Measurements from ENCODE around the gene ZBTB44.

Gene ZBTB44

DNA sequence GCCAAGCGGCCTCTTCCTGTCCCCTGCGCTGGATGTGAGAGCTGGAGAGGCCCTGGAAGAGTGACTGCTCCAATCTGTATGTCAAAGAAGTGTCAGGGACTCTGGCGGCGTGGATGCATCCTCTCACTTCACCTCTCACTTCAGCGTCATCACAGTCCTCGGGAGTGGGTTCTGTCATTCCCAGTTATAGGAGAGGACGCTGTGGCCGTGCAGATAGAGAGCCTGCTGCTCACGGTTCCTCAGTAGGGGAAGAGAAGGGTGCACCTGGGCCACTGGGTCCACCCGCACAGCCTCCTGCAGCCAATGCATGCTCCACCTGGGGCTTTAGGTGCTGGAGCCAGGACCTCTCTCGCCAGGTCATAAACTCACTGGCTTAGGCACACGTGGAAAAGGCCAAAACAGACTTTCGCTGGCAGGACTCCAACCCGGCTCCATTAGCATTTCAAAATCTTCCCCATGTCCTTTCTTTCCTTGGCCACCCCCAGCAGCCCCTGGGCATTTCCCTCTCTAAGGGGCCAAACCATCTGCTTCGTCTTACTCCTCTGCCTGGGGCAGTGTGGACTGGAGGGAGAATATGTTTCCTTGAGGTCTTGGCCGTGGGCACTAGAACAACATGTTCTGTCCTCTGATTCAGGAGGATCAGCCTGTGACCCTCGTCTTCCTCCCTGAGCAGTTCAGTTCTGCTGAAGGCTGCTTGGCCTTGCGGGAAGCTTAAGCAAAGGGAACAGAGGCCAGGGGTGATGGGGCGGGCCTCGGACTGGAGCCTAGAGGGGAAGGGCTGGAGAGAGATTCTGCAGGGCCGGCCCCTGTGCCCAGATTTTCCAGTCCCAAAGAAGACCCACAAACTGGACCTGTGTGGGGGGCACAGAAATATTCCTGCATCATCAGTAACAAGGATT lies 97.3 kb downstream of the ZBTB44 start:
- H3K4me3 ChIP-seq (ENCODE audit: low read depth, low read length): no peak overlapping the region
- no peak for DNase-seq (ENCODE audit: low read depth)
- in situ Hi-C loops (cut with HindIII; ENCODE audit: low sequenced_read_pairs): loop anchor here (25.0 kb wide), 2 partner anchors 170 to 670 kb away; no protein-coding TSS in a partner anchor
- TF ChIP-seq, protein P1, sequence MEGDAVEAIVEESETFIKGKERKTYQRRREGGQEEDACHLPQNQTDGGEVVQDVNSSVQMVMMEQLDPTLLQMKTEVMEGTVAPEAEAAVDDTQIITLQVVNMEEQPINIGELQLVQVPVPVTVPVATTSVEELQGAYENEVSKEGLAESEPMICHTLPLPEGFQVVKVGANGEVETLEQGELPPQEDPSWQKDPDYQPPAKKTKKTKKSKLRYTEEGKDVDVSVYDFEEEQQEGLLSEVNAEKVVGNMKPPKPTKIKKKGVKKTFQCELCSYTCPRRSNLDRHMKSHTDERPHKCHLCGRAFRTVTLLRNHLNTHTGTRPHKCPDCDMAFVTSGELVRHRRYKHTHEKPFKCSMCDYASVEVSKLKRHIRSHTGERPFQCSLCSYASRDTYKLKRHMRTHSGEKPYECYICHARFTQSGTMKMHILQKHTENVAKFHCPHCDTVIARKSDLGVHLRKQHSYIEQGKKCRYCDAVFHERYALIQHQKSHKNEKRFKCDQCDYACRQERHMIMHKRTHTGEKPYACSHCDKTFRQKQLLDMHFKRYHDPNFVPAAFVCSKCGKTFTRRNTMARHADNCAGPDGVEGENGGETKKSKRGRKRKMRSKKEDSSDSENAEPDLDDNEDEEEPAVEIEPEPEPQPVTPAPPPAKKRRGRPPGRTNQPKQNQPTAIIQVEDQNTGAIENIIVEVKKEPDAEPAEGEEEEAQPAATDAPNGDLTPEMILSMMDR (IDR thresholded peaks at IDR 0.05; ENCODE audit: low read depth, low read length, missing control alignments): no peak

DNA sequence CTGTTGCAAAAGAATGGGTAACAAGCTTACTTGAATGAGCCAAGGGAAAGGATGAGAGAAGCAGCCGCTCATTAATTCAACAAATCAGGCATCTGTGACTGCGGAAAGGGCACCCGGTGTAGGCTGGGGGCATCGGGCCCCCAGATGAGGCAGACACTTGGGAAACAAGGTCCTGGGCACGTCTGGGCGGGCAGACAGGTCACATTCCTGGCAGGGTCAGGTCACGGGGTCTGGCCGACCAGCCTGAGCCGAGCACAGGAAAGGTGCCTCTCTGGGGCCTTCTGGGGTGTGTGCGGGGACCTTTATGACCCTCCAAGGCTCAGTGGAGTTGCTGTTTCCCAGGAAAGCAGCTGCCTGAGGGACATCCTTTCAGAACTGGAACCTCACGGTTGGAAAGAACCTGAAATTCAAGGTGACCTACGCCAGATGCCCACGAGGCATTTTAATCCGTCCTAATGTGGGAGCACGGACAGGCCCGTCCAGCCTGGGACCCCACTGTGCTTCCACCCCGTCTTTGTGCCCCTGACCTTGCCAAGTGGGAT lies 98.1 kb downstream of the ZBTB44 start:
- in situ Hi-C loops (cut with HindIII; ENCODE audit: low sequenced_read_pairs): loop anchor here (25.0 kb wide), 2 partner anchors 171 to 671 kb away; no protein-coding TSS in a partner anchor
- no peak overlapping the region for H3K4me3 ChIP-seq (ENCODE audit: low read depth, low read length)
- TF ChIP-seq, protein P1 (IDR thresholded peaks at IDR 0.05; ENCODE audit: low read depth, low read length, missing control alignments): no peak
- no peak for DNase-seq (ENCODE audit: low read depth)

DNA sequence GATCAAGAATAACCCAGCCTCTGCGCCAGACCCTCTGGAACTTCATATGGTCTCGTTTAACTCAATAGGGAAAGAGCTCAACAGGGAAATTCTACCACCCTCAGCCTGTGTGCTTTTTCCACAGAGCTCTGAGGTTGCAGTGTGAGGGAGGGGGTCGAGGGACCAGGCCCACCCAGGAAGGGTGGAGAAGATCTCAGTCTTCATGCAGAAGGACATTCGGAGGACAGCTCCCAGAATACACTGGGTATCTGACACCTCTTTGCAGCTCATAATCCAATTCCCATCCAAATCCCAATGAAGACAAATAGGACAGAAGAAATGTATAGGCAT lies 98.5 kb downstream of the ZBTB44 start:
- H3K4me3 ChIP-seq (ENCODE audit: low read depth, low read length): no peak overlapping the region
- TF ChIP-seq, protein P1 (IDR thresholded peaks at IDR 0.05; ENCODE audit: low read depth, low read length, missing control alignments): no peak
- DNase-seq (ENCODE audit: low read depth): no peak
- in situ Hi-C loops (cut with HindIII; ENCODE audit: low sequenced_read_pairs): loop anchor here (25.0 kb wide), 2 partner anchors 171 to 671 kb away; no protein-coding TSS in a partner anchor

DNA sequence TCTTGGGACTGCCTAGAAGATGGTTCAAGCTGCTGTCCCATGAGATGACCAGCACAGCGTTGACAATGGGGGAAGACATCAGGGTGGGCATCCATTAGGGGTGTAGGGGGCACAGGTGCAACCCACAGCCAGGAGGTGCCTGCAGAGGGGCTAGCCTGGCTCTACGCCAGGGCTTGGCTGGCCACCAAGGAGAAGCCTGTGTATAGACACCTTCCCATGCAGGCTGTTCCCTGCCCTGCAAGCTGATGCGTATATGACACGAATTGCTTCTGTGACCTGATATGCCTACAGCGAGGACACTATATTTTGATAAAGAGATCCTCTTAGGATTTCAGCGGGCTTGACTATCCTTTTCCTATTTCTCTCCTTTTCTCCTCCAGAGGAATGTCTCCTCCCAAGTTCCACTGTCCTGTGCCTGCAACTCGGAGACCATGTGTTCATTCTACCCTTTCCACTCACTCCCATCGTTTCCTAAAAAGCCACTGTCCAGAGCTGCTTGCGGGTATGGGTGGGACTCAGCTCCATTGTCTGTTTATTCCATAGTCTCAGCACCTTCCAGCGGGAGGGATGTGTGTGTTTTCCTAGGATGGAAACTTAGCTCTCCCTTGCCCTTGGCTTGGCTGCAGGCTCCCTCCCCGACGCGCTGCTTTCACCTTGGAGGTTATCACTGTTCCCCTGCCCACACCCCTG lies 99.0 kb downstream of the ZBTB44 start:
- in situ Hi-C loops (cut with HindIII; ENCODE audit: low sequenced_read_pairs): loop anchor here (25.0 kb wide), 2 partner anchors 172 to 672 kb away; no protein-coding TSS in a partner anchor
- DNase-seq (ENCODE audit: low read depth): no peak
- TF ChIP-seq, protein P1 (IDR thresholded peaks at IDR 0.05; ENCODE audit: low read depth, low read length, missing control alignments): no peak
- H3K4me3 ChIP-seq (ENCODE audit: low read depth, low read length): no peak overlapping the region

DNA sequence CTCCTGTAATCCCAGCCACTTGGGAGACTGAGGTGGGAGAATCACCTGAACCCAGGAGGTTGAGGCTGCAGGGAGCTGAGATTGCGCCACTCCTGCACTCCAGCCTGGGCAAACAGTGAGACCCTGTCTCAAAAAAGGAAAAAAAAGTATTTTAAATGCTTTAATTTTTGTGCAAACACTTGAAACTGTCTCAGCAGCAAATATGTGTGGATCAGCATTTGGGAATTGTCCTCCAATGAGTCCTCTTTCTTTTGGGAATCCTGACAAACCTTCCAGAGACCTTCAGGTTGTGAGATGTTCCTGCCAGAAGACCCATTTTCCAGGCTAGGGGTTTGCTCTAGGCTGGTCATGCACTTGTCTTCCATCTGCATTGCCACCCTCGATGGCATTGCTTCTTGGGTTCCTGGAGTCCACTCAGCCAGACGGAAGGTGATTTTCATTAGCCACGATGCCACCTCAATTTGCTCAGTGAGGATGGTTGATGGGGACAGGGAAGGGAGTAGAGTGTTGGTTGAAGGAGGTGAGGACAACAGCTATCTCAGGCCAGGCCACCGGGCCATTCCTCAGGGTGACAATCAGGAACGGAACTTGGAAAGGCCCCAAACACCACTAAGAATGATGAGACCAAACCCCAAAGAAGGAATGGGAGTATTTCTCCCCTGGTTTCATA lies 99.7 kb downstream of the ZBTB44 start:
- DNase-seq (ENCODE audit: low read depth): no peak
- TF ChIP-seq, protein P1 (IDR thresholded peaks at IDR 0.05; ENCODE audit: low read depth, low read length, missing control alignments): no peak
- no peak overlapping the region for H3K4me3 ChIP-seq (ENCODE audit: low read depth, low read length)
- in situ Hi-C loops (cut with HindIII; ENCODE audit: low sequenced_read_pairs): loop anchor here (25.0 kb wide), 2 partner anchors 172 to 672 kb away; no protein-coding TSS in a partner anchor

DNA sequence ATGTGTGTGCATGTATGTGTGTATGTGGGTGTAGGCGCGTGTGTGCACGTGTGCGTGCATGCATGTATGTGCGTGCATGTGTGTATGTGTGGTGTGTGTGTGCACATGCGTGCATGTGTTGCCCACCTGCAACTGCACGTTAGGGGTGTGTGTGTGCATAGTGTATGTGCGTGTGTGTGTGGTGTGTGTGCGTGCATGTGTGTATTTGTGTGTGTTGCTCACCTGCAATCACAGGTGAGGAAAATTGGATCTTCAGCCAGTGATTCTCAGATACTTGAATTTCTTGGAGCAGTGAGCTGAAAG lies 100.8 kb downstream of the ZBTB44 start:
- DNase-seq (ENCODE audit: low read depth): no peak
- in situ Hi-C loops (cut with HindIII; ENCODE audit: low sequenced_read_pairs): loop anchor here (25.0 kb wide), 2 partner anchors 173 to 673 kb away; no protein-coding TSS in a partner anchor
- no peak overlapping the region for H3K4me3 ChIP-seq (ENCODE audit: low read depth, low read length)
- TF ChIP-seq, protein P1 (IDR thresholded peaks at IDR 0.05; ENCODE audit: low read depth, low read length, missing control alignments): no peak

All from astrocyte of the cerebellum (primary cell).